Body of pancreas (tissue), 4 donors: ENCODE measurements around the gene XNDC1N.

Source experiments
- POLR2A ChIP-seq, 3 donors: fragments of 450-650 bp; IDR thresholded peaks; one replicate each; pipeline ENCODE4 v1.6.1; 2016; ENCODE audit warnings: antibody characterized with exemption in 3 of 3, mild to moderate bottlenecking in 2 of 3
- TF ChIP-seq, protein P1 (sequence below), 7 experiments: fragments of 450-650 bp in 4 of 7; fragments of 200-600 bp in 3 of 7; sonication (generic) in 3 of 7; IDR thresholded peaks; one replicate each; pipeline ENCODE4 v1.5.1; 2016 to 2019; ENCODE audit warnings: antibody characterized with exemption in 7 of 7

DNA sequence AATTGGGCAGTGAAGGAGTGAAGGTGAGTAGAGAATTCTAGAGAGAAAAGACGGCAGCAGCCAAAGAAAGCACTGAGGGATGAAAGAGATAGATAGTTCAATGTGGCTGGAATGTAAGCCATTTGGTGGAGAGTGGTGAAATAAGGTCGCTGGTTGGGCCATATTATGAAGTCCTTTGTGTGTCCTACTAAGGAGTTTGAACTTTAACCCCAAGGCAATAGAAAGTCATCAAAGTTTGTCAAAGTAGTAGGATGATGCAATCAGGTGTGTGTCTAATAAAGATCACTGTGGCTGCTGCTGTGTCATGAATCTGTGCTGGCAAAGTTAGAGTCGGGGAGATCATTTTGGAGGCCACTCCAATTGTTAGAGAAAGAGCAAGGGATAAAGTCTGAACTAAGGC lies 19.1 kb upstream of the XNDC1N start:
- TF ChIP-seq, protein P1, sequence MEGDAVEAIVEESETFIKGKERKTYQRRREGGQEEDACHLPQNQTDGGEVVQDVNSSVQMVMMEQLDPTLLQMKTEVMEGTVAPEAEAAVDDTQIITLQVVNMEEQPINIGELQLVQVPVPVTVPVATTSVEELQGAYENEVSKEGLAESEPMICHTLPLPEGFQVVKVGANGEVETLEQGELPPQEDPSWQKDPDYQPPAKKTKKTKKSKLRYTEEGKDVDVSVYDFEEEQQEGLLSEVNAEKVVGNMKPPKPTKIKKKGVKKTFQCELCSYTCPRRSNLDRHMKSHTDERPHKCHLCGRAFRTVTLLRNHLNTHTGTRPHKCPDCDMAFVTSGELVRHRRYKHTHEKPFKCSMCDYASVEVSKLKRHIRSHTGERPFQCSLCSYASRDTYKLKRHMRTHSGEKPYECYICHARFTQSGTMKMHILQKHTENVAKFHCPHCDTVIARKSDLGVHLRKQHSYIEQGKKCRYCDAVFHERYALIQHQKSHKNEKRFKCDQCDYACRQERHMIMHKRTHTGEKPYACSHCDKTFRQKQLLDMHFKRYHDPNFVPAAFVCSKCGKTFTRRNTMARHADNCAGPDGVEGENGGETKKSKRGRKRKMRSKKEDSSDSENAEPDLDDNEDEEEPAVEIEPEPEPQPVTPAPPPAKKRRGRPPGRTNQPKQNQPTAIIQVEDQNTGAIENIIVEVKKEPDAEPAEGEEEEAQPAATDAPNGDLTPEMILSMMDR (IDR thresholded peaks at IDR 0.05): no peak
- no peak for TF ChIP-seq POLR2A (IDR thresholded peaks at IDR 0.05)
